Neural crest cell (in vitro differentiated cells): ENCODE measurements around the gene PKP3. TPM values are rescaled to one million over a fixed set of nuclear protein-coding genes. Genes with fewer than 3 reads are reported as not detected.

Experiments used
- DNase-seq: peaks from one replicate; pipeline ENCODE4 v3.0.0; 2021; ENCODE audit warnings: low read depth, mixed read lengths, low spot score
- H3K27ac Mint-ChIP-seq: one replicate; pipeline ENCODE4 v1.8.0; 2021; ENCODE audit warnings: mild to moderate bottlenecking, mixed read lengths; ENCODE audit not compliant: unreplicated experiment
- H3K27me3 Mint-ChIP-seq: 2 replicates; pipeline ENCODE4 v1.8.0; 2021; ENCODE audit warnings: low read depth, mild to moderate bottlenecking, mixed read lengths
- H3K36me3 Mint-ChIP-seq: 2 replicates; pipeline ENCODE4 v1.8.0; 2021; ENCODE audit warnings: low read depth, mild to moderate bottlenecking, mixed read lengths
- H3K4me1 Mint-ChIP-seq: 2 replicates; pipeline ENCODE4 v1.8.0; 2021; ENCODE audit warnings: mixed read lengths
- H3K4me3 Mint-ChIP-seq: one replicate; pipeline ENCODE4 v1.8.0; 2021; ENCODE audit warnings: mild to moderate bottlenecking, mixed read lengths
- H3K9me3 Mint-ChIP-seq: 2 replicates; pipeline ENCODE4 v1.8.0; 2021; ENCODE audit warnings: mixed read lengths
- total RNA-seq: library from RNA; stranded (reverse); gene quantifications from 2 replicates; pipeline ENCODE4 v1.2.1, GENCODE V29; 2021
- TF ChIP-seq, protein P1 (sequence below): fragments of 200-600 bp; sonication (generic); conservative IDR thresholded peaks from 2 replicates; pipeline ENCODE4 v1.5.0; 2021; ENCODE audit warnings: antibody characterized with exemption, mild to moderate bottlenecking

Gene PKP3
- total RNA-seq, 1 donor from 2014 or later, result 0.42 TPM

DNA sequence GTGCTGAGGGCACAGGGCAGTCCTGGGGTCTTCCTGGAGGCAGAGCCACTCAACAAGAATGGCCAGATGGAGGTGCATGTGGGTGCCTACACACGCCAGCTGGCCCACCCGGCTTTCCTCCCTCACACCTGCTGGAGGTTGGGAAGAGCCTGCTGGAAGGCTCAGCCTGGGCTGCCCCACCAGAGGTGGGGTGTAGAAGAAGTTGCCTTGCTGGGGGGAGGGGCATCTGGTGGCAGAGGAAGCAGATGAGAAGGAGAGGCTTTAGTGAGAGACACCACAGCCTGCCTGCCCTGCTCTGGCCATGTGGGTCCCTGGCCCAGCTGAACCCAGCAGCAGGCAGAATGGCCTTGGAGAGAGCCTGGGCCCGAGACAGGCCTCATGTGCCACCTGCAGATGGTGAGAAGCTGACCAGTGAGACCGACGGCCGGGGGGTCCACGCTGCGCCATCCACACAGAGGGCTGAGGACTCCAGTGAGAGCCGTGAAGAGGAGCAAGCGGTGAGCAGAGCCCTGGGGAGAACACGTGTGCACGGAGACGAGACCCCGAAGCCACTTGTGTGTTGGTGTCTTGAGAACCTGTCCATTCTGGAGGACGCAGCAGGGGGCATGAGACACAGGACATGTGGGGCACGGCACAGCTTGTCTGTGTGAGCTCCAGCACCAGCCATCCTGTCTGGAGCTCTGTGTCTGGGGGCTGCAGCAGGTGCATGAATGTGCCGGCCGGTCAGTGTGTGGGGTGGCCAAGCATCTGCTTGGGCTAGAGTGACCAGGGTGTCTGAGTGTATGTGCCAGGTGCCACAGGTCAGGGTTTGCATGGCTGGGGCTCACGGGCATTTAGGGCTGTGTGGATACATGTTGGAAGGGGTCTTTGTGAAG, 22.1 kb upstream of the PKP3 start:
- Mint-ChIP-seq H3K4me1 (peaks cover 48% of the 10 kb centered on the region), H3K36me3 (peaks cover 8% of the 10 kb centered on the region), H3K27ac (peak overlapping the region; percentile 38), H3K4me3 (peak overlapping the region; percentile 87), H3K9me3 (peaks cover 2% of the 10 kb centered on the region), H3K27me3 (peaks cover 15% of the 10 kb centered on the region)
- DNase-seq, result no peak
- TF ChIP-seq, protein P1, sequence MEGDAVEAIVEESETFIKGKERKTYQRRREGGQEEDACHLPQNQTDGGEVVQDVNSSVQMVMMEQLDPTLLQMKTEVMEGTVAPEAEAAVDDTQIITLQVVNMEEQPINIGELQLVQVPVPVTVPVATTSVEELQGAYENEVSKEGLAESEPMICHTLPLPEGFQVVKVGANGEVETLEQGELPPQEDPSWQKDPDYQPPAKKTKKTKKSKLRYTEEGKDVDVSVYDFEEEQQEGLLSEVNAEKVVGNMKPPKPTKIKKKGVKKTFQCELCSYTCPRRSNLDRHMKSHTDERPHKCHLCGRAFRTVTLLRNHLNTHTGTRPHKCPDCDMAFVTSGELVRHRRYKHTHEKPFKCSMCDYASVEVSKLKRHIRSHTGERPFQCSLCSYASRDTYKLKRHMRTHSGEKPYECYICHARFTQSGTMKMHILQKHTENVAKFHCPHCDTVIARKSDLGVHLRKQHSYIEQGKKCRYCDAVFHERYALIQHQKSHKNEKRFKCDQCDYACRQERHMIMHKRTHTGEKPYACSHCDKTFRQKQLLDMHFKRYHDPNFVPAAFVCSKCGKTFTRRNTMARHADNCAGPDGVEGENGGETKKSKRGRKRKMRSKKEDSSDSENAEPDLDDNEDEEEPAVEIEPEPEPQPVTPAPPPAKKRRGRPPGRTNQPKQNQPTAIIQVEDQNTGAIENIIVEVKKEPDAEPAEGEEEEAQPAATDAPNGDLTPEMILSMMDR, result no peak

DNA sequence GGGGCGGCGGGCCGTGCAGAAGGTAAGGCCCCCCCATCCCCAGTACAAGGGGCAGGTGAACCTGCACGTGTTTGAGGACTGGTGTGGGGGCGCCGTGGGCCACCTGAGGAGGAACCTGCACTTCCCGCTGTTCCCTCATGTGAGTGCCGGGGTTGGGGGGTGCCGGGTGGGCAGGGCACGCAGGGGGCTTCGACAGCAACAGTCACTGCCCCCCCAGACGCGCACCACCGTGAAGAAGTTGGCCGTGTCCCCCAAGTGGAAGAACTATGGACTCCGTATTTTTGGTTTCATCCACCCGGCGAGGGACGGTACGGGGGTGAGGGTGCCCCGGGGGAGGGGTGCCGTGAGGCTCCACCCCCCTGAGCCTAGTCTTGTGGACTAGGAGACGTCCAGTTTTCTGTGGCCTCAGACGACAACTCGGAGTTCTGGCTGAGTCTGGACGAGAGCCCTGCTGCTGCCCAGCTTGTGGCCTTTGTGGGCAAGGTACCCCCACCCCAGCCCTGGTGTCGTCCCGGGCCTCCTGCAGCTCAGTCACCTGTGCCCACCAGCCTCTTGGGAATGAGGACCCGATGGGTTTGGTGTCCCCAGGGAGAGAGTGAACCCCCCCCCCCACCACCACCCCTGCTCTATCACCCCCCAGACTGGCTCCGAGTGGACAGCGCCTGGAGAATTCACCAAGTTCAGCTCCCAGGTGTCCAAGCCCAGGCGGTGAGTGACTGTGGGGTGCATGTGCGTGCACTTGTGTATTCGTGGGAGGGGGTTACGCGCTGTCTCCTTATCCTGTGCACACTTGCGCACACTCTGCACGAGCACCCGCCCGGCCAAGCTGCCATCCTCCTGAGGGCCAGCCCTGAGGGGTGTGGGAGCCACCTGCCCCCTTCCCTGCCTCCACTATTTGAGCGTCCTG, 20.9 kb upstream of the PKP3 start:
- Mint-ChIP-seq H3K4me3 (peak overlapping the region; percentile 88), H3K27me3 (peaks cover 6% of the 10 kb centered on the region), H3K9me3 (peaks cover 2% of the 10 kb centered on the region), H3K36me3 (peaks cover 13% of the 10 kb centered on the region), H3K27ac (no peak overlapping the region), H3K4me1 (peaks cover 42% of the 10 kb centered on the region)
- DNase-seq, result no peak
- TF ChIP-seq, protein P1, result no peak

DNA sequence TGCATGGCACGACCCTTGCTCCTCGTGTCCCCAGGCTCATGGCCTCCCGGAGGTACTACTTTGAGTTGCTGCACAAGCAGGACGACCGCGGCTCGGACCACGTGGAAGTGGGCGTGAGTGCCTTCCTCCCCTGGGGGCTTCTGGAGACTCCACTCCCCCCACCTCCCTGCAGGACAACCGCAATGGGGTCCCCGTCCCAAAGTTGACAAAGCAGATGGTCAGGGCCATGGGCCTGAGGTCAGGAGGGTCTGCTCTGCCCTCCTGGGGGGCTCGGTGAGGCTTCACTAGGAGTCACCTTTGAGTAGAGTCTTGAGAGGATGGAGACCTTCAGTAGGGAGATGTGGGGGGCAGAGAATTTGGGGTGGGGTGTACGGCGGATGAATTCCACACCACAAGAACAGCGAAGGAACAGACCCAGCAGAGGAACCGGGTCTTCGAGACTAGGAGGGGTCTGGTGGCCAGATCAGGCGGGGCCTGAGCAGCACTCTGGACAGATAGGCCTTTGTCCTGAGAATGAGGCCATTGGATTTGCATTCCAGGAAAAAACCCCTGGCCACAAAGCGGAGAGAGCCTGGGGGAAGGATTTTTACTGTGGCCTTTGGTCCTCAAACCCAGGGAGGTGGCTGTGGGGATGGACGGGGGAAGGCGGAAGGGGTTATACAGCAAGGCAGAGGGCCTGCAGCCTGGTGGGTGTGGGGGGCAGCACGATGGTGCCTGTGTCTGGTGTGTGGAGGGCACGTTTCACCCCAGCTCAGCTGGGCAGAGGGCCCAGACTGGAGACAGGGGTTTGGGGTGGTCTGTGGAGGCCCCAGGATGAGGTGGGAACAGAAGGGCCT, 20.1 kb upstream of the PKP3 start:
- TF ChIP-seq, protein P1, result no peak
- Mint-ChIP-seq H3K27me3 (peaks cover 6% of the 10 kb centered on the region), H3K4me3 (peak overlapping the region; percentile 88), H3K9me3 (peaks cover 2% of the 10 kb centered on the region), H3K36me3 (peaks cover 21% of the 10 kb centered on the region), H3K27ac (peak overlapping the region; percentile 90), H3K4me1 (peaks cover 35% of the 10 kb centered on the region)
- DNase-seq, result peak; percentile 55

DNA sequence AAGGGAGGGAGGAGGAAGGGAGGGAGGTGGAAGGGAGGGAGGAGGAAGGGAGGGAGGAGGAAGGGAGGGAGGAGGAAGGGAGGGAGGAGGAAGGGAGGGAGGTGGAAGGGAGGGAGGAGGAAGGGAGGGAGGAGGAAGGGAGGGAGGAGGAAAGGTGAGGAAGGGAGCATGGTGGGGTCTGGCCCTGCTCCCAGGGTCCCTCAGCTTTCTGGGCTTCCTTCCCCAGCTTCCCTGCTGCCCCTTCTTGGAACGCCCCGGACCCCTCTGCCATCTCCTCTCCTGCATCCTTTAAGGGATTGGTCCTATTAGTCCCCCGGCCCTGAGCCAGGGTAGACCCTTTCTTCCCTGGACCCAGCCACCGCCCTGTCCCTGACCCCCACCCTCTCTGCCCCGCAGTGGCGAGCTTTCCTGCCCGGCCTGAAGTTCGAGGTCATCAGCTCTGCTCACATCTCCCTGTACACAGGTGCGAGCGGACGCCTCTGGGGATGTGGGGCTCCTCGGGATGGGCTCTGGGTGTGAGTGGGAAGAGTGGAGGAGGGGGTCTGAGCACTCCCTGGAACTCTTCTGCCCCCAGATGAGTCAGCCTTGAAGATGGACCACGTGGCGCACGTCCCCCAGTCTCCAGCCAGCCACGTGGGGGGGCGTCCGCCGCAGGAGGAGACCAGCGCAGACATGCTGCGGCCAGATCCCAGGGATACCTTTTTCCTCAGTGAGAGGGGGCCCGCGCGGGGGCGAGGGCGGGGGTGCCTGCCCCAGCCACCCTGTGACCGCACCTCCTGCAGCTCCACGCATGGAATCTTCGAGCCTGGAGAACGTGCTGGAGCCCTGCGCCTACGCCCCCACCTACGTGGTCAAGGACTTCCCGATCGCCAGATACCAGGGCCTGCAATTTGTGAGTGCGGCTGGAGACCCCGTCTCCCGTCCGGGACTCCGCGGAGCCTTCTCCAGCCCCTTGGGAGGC, 18.7 kb upstream of the PKP3 start:
- Mint-ChIP-seq H3K4me3 (no peak overlapping the region), H3K4me1 (peaks cover 31% of the 10 kb centered on the region), H3K36me3 (peaks cover 22% of the 10 kb centered on the region), H3K27ac (no peak overlapping the region), H3K27me3 (peaks cover 6% of the 10 kb centered on the region), H3K9me3 (peaks cover 2% of the 10 kb centered on the region)
- TF ChIP-seq, protein P1, result no peak
- DNase-seq, result no peak
